SU-DHL-6 (cell line): ENCODE data around the gene PPP1R27.

Experiments used
- H2AFZ ChIP-seq: fragments of 200-600 bp; sonication (generic); 2 replicates; pipeline ENCODE4 v1.6.1; 2014; ENCODE audit warnings: low read depth, mild to moderate bottlenecking, moderate library complexity, mixed read lengths, antibody characterized with exemption, low read length; ENCODE audit not compliant: severe bottlenecking
- H3F3A ChIP-seq: fragments of 200-600 bp; shearing (Covaris generic); 2 replicates; pipeline ENCODE4 v1.6.0; 2016; ENCODE audit warnings: antibody characterized with exemption, mild to moderate bottlenecking; ENCODE audit not compliant: insufficient read depth
- H3K27ac ChIP-seq: fragments of 200-600 bp; sonication (generic); 2 replicates; pipeline ENCODE4 v1.5.1; 2016; ENCODE audit warnings: low read depth, mild to moderate bottlenecking, low read length, moderate library complexity, mixed read lengths
- H3K27me3 ChIP-seq: fragments of 200-600 bp; sonication (generic), shearing (Covaris generic); 2 replicates; pipeline ENCODE4 v1.6.0; 2014; ENCODE audit warnings: mild to moderate bottlenecking, low read length
- H3K36me3 ChIP-seq: fragments of 200-600 bp; sonication (generic); 2 replicates; pipeline ENCODE4 v1.6.1; 2014; ENCODE audit warnings: mild to moderate bottlenecking, low read length, mixed read lengths
- H3K4me2 ChIP-seq: fragments of 300-600, 200-600 bp; shearing (Covaris generic), sonication (generic); 2 replicates; pipeline ENCODE4 v1.6.0; 2014; ENCODE audit warnings: low read length, low read depth, mild to moderate bottlenecking; ENCODE audit not compliant: poor library complexity, severe bottlenecking
- H3K4me3 ChIP-seq: fragments of 200-600 bp; sonication (generic); 2 replicates; pipeline ENCODE4 v1.5.1; 2014; ENCODE audit warnings: antibody characterized with exemption, low read length, mild to moderate bottlenecking, mixed read lengths; ENCODE audit not compliant: insufficient read depth, poor library complexity, severe bottlenecking
- H3K79me2 ChIP-seq: fragments of 200-600 bp; sonication (generic); 2 replicates; pipeline ENCODE4 v1.6.1; 2014; ENCODE audit warnings: mild to moderate bottlenecking, low read length, moderate library complexity; ENCODE audit not compliant: insufficient read depth
- H3K9ac ChIP-seq: fragments of 200-600 bp; sonication (generic); 2 replicates; pipeline ENCODE4 v1.7.0; 2014; ENCODE audit warnings: mild to moderate bottlenecking, low read length
- H3K9me2 ChIP-seq: fragments of 200-600 bp; sonication (generic); replicated peaks from 2 replicates; pipeline ENCODE4 v1.6.1; 2014; ENCODE audit warnings: low read length; ENCODE audit not compliant: insufficient read depth
- H3K9me3 ChIP-seq: fragments of 200-600 bp; sonication (generic); 2 replicates; pipeline ENCODE4 v1.6.1; 2014; ENCODE audit warnings: low read length, mixed read lengths; ENCODE audit not compliant: insufficient read depth
- H4K20me1 ChIP-seq: fragments of 200-600 bp; sonication (generic); 2 replicates; pipeline ENCODE4 v1.6.1; 2014; ENCODE audit warnings: low read depth, mild to moderate bottlenecking, antibody characterized with exemption, low read length, moderate library complexity, mixed read lengths
- CTCF ChIP-seq: fragments of 200-600 bp; sonication (generic); IDR thresholded peaks from one replicate; pipeline ENCODE4 v1.5.1; 2017; ENCODE audit warnings: antibody characterized with exemption, mild to moderate bottlenecking, low read length, moderate library complexity; ENCODE audit not compliant: insufficient read depth, poor library complexity, severe bottlenecking
- EZH2phosphoT487 ChIP-seq: fragments of 200-600 bp; sonication (generic), shearing (Covaris generic); conservative IDR thresholded peaks from 2 replicates; pipeline ENCODE4 v1.6.1; 2018; ENCODE audit warnings: mild to moderate bottlenecking, antibody characterized with exemption, low read length, moderate library complexity, mixed read lengths

PPP1R27 gene

GRCh38 chr17:81870981-81871386 is 36.1 kb upstream of the PPP1R27 start, which contains the start of gene ARHGDIA:
TSS of gene ARHGDIA (minus strand) at chr17:81871337. CDS start at chr17:81869930, 1,407 bp downstream.
- Histone ChIP-seq H2AFZ (peak within 1 kb of the TSS; percentile 44), H3K36me3 (0 out of 2 replicates have a peak, but pooled peaks cover 4% of the 10 kb centered on the region), H3F3A (peaks cover 57% of the 10 kb centered on the region)

GRCh38 chr17:81870131-81870980 is 35.5 kb upstream of the PPP1R27 start:
- H3K9me2 ChIP-seq: no peaks in the 10 kb centered on the region
- TF ChIP-seq EZH2phosphoT487: no peak
- TF ChIP-seq CTCF: no peak
- H2AFZ ChIP-seq: no peak overlapping the region
- H3K79me2 ChIP-seq: peaks cover 21% of the 10 kb centered on the region
- no peaks in the 10 kb centered on the region for H3K9me3 ChIP-seq
- peak overlapping the region; percentile 87 for H3K27ac ChIP-seq
- peaks cover 62% of the 10 kb centered on the region for H3F3A ChIP-seq
- H3K27me3 ChIP-seq: no peaks in the 10 kb centered on the region
- H3K36me3 ChIP-seq: 0 out of 2 replicates have a peak, but pooled peaks cover 4% of the 10 kb centered on the region
- H3K9ac ChIP-seq: peak overlapping the region; percentile 93
- H3K4me3 ChIP-seq: peak overlapping the region; percentile 64
- no peaks in the 10 kb centered on the region; the same call in 1 of the 2 replicates for H4K20me1 ChIP-seq
- H3K4me2 ChIP-seq: peak overlapping the region; percentile 89

More at GRCh38 chr17:81870981-81871386, 36.1 kb upstream of the PPP1R27 start, which contains the start of gene ARHGDIA:
- Histone ChIP-seq H3K9me3 (no peaks in the 10 kb centered on the region), H3K79me2 (peaks cover 21% of the 10 kb centered on the region), H3K9me2 (no peaks in the 10 kb centered on the region), H3K4me2 (peak within 1 kb of the TSS; percentile 89), H3K27ac (peak within 1 kb of the TSS; percentile 87), H3K9ac (peak within 1 kb of the TSS; percentile 96), H3K4me3 (peak within 1 kb of the TSS; percentile 72), H4K20me1 (no peaks in the 10 kb centered on the region; the same call in 1 of the 2 replicates), H3K27me3 (no peaks in the 10 kb centered on the region)
- no peak for TF ChIP-seq EZH2phosphoT487
- no peak for TF ChIP-seq CTCF

GRCh38 chr17:81869221-81870130 is 34.6 kb upstream of the PPP1R27 start:
- Histone ChIP-seq H3K27ac (peak overlapping the region; percentile 87), H3K9me3 (no peaks in the 10 kb centered on the region), H4K20me1 (no peaks in the 10 kb centered on the region; the same call in 1 of the 2 replicates), H3K79me2 (peaks cover 21% of the 10 kb centered on the region), H3F3A (peaks cover 58% of the 10 kb centered on the region), H3K27me3 (no peaks in the 10 kb centered on the region), H3K9me2 (no peaks in the 10 kb centered on the region), H2AFZ (no peak overlapping the region), H3K4me2 (peak overlapping the region; percentile 89), H3K9ac (peak overlapping the region; percentile 93), H3K4me3 (peak overlapping the region; percentile 64), H3K36me3 (0 out of 2 replicates have a peak, but pooled peaks cover 4% of the 10 kb centered on the region)
- peak; percentile 93 for TF ChIP-seq CTCF
- no peak for TF ChIP-seq EZH2phosphoT487
